IgD-negative memory B cell (primary cell): ENCODE measurements around the gene TNXB. TPM values are rescaled to one million over a fixed set of nuclear protein-coding genes. Genes with fewer than 3 reads are reported as not detected.
"Not testable (repeated sequence)": the region's sequence is repeated elsewhere in the genome, so short reads cannot be mapped to it uniquely, and the experiment has no call there.

Experiments used
- H3K27ac Mint-ChIP-seq, 3 donors: one replicate each; pipeline ENCODE4 v1.8.0; 2020 to 2022; ENCODE audit warnings: mild to moderate bottlenecking in 3 of 3, mixed read lengths in 3 of 3, moderate library complexity in 1 of 3
- H3K27me3 Mint-ChIP-seq: one replicate; pipeline ENCODE4 v1.8.0; 2021; ENCODE audit warnings: mixed read lengths
- H3K36me3 Mint-ChIP-seq: one replicate; pipeline ENCODE4 v1.8.0; 2020; ENCODE audit warnings: mild to moderate bottlenecking, mixed read lengths
- H3K4me1 Mint-ChIP-seq, 3 donors: one replicate each; pipeline ENCODE4 v1.8.0; 2020 to 2022; ENCODE audit warnings: mixed read lengths in 3 of 3, mild to moderate bottlenecking in 1 of 3
- H3K4me3 Mint-ChIP-seq, 4 donors: one replicate each; pipeline ENCODE4 v1.8.0; 2020 to 2022; ENCODE audit warnings: mild to moderate bottlenecking in 4 of 4, mixed read lengths in 4 of 4, moderate library complexity in 3 of 4
- H3K9me3 Mint-ChIP-seq, 3 donors: one replicate each; pipeline ENCODE4 v1.8.0; 2020 to 2021; ENCODE audit warnings: mixed read lengths in 3 of 3, mild to moderate bottlenecking in 1 of 3
- polyA plus RNA-seq: library from polyadenylated mRNA; unstranded; fragments of 300-500 nt; fragmentation: Illumina TruSeq; gene quantifications from one replicate; pipeline ENCODE4 v1.2.3, GENCODE V29; 2021

The TNXB gene
- polyA plus RNA-seq, 1 donor from 2014 or later, result 0.21 TPM

DNA sequence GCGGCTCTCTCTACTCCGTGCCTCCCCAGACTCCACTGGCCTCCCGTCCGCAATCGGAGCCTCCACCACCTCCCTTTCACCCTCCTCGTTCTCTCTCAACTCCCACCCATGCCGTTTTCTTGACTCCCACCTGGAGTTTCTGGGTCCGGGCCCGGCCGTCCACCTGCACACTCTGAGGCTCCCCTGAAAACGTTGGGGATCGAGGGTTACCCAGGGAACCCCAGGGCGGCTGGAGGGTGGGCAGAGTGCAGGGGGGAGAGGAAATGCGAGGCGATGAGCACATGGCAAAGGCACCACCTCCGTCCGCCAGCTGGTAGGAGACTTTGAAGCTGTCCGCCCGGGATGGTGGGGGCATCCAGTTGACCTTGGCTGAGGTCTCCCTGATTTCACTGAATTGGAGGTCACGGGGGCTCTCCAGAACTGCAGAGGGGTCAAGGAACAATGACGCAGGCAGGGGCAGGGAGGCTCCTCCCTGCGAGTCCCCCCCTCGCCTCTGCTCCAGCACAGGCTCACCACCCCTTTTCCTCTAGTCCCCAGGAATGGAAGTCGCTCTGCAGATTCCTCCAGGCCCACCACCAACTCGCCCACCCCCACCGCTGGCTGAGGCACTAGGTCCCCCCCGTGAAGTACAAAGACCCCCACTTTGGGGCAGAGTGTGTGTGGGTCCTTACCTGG is 98.1 kb downstream of the TNXB start:
- H3K36me3 Mint-ChIP-seq, H3K4me1 Mint-ChIP-seq, H3K9me3 Mint-ChIP-seq, H3K27ac Mint-ChIP-seq, H3K27me3 Mint-ChIP-seq, H3K4me3 Mint-ChIP-seq: not testable (repeated sequence)

- H3K36me3 Mint-ChIP-seq, H3K27me3 Mint-ChIP-seq, H3K9me3 Mint-ChIP-seq, H3K4me3 Mint-ChIP-seq, H3K4me1 Mint-ChIP-seq, H3K27ac Mint-ChIP-seq: not testable (repeated sequence)
Measured at GRCh38 chr6:32009537-32009936, 99.6 kb downstream of the TNXB start.

DNA sequence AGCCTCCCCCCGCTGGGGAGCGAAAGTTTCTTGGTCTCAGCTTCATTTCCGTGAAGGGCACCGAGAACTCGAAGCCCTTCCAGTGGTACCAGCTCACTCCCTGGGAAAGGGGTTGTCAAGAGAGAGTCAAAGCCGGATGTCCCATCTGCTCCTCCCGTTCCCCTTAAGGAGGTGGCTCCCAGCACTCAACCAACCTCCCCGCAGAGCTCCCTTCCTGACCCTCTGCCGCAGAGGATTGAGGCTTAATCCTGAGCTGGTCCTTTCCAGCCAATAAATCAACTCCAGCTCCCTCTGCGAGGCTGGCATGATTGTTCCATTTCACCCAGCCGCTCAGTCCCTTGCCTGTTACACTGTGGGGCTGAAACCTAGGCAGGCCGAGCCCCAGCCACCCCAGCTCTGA is 100.5 kb downstream of the TNXB start:
- not testable (repeated sequence) for H3K27ac Mint-ChIP-seq, H3K4me3 Mint-ChIP-seq, H3K4me1 Mint-ChIP-seq, H3K9me3 Mint-ChIP-seq, H3K27me3 Mint-ChIP-seq, H3K36me3 Mint-ChIP-seq

DNA sequence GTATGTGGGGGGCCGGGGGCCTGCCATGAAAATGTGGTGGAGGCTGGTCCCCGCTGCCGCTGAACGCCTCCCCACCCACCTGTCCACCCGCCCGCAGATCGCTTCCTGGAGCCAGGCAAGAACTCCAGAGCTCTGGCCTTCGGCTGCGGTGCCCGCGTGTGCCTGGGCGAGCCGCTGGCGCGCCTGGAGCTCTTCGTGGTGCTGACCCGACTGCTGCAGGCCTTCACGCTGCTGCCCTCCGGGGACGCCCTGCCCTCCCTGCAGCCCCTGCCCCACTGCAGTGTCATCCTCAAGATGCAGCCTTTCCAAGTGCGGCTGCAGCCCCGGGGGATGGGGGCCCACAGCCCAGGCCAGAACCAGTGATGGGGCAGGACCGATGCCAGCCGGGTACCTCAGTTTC is 101.1 kb downstream of the TNXB start:
- not testable (repeated sequence) for H3K4me1 Mint-ChIP-seq, H3K4me3 Mint-ChIP-seq, H3K9me3 Mint-ChIP-seq, H3K27ac Mint-ChIP-seq, H3K36me3 Mint-ChIP-seq, H3K27me3 Mint-ChIP-seq

DNA sequence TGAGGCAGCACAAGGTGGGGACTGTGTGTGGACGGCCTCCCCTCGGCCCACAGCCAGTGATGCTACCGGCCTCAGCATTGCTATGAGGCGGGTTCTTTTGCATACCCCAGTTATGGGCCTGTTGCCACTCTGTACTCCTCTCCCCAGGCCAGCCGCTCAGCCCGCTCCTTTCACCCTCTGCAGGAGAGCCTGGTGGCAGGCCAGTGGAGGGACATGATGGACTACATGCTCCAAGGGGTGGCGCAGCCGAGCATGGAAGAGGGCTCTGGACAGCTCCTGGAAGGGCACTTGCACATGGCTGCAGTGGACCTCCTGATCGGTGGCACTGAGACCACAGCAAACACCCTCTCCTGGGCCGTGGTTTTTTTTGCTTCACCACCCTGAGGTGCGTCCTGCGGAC is 102.1 kb downstream of the TNXB start:
- H3K9me3 Mint-ChIP-seq, H3K36me3 Mint-ChIP-seq, H3K4me1 Mint-ChIP-seq: not testable (repeated sequence)

DNA sequence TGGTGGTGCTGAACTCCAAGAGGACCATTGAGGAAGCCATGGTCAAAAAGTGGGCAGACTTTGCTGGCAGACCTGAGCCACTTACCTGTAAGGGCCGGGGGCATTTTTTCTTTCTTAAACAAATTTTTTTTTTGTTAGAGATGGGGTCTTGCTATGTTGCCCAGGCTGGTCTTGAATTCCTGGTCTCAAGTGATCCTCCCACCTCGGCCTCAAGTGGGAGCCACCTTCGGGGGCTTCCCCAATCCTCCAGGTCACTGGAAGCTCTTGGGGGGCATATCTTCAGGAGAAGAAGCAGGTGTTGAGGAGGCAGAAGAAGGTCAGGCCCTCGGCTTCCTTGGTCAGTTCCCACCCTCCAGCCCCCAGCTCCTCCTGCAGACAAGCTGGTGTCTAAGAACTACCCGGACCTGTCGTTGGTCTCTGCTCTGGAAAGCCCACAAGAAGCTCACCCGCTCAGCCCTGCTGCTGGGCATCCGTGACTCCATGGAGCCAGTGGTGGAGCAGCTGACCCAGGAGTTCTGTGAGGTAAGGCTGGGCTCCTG is 103.1 kb downstream of the TNXB start:
- not testable (repeated sequence) for H3K4me3 Mint-ChIP-seq, H3K27ac Mint-ChIP-seq, H3K36me3 Mint-ChIP-seq, H3K27me3 Mint-ChIP-seq, H3K4me1 Mint-ChIP-seq, H3K9me3 Mint-ChIP-seq

More for the DNA sequence above, 102.1 kb downstream of the TNXB start:
- H3K27me3 Mint-ChIP-seq, H3K4me3 Mint-ChIP-seq, H3K27ac Mint-ChIP-seq: not testable (repeated sequence)

DNA sequence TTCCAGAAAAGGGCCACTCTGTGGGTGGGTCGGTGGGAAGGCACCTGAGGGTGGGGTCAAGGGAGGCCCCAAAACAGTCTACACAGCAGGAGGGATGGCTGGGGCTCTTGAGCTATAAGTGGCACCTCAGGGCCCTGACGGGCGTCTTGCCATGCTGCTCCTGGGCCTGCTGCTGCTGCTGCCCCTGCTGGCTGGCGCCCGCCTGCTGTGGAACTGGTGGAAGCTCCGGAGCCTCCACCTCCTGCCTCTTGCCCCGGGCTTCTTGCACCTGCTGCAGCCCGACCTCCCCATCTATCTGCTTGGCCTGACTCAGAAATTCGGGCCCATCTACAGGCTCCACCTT is 103.6 kb downstream of the TNXB start:
- H3K27ac Mint-ChIP-seq, H3K36me3 Mint-ChIP-seq, H3K27me3 Mint-ChIP-seq, H3K9me3 Mint-ChIP-seq, H3K4me1 Mint-ChIP-seq, H3K4me3 Mint-ChIP-seq: not testable (repeated sequence)

- H3K27ac Mint-ChIP-seq, H3K9me3 Mint-ChIP-seq, H3K4me1 Mint-ChIP-seq, H3K27me3 Mint-ChIP-seq, H3K36me3 Mint-ChIP-seq: not testable (repeated sequence)
- peak overlapping the region in 1 of 4 donors; percentile 33 for H3K4me3 Mint-ChIP-seq
Measured at GRCh38 chr6:32004864-32005537, 104.1 kb downstream of the TNXB start.

- H3K27ac Mint-ChIP-seq, H3K9me3 Mint-ChIP-seq, H3K4me3 Mint-ChIP-seq, H3K27me3 Mint-ChIP-seq, H3K36me3 Mint-ChIP-seq, H3K4me1 Mint-ChIP-seq: not testable (repeated sequence)
Measured at GRCh38 chr6:32004393-32004792, 104.7 kb downstream of the TNXB start.

- H3K27me3 Mint-ChIP-seq, H3K9me3 Mint-ChIP-seq, H3K36me3 Mint-ChIP-seq, H3K27ac Mint-ChIP-seq, H3K4me3 Mint-ChIP-seq, H3K4me1 Mint-ChIP-seq: not testable (repeated sequence)
Measured at GRCh38 chr6:32003301-32003700, 105.8 kb downstream of the TNXB start.

- not testable (repeated sequence) for H3K27me3 Mint-ChIP-seq, H3K4me3 Mint-ChIP-seq, H3K9me3 Mint-ChIP-seq, H3K36me3 Mint-ChIP-seq, H3K4me1 Mint-ChIP-seq, H3K27ac Mint-ChIP-seq
Measured at GRCh38 chr6:32002546-32003268, 106.4 kb downstream of the TNXB start.

GRCh38 chr6:31996385-31996784 is 112.8 kb downstream of the TNXB start:
- not testable (repeated sequence) for H3K4me1 Mint-ChIP-seq, H3K36me3 Mint-ChIP-seq, H3K9me3 Mint-ChIP-seq, H3K27me3 Mint-ChIP-seq, H3K27ac Mint-ChIP-seq, H3K4me3 Mint-ChIP-seq

DNA sequence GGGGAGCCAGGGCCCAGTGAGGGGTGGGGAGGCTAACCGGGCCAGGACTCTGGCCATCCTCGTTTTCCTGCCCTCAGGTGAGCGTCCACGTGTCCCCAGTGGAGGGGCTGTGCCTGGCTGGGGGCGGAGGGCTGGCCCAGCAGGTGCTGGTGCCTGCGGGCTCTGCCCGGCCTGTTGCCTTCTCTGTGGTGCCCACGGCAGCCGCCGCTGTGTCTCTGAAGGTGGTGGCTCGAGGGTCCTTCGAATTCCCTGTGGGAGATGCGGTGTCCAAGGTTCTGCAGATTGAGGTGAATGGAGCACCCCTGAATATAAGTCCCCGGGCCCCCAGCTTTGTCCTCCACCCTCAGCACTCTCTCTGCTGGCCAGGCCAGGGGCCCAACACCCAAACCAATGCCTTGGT is 114.7 kb downstream of the TNXB start:
- not testable (repeated sequence) for H3K4me3 Mint-ChIP-seq, H3K36me3 Mint-ChIP-seq, H3K27me3 Mint-ChIP-seq, H3K4me1 Mint-ChIP-seq, H3K9me3 Mint-ChIP-seq, H3K27ac Mint-ChIP-seq
